ENCODE measurements around the gene RNASE12. TPM values are rescaled to one million over a fixed set of nuclear protein-coding genes. Genes with fewer than 3 reads are reported as not detected.
A peak's percentile ranks its signal among the peaks of the same experiment; 100 is the strongest.

The RNASE12 gene
- total RNA-seq, 1 experiment from 2014 or later, result not detected

DNA sequence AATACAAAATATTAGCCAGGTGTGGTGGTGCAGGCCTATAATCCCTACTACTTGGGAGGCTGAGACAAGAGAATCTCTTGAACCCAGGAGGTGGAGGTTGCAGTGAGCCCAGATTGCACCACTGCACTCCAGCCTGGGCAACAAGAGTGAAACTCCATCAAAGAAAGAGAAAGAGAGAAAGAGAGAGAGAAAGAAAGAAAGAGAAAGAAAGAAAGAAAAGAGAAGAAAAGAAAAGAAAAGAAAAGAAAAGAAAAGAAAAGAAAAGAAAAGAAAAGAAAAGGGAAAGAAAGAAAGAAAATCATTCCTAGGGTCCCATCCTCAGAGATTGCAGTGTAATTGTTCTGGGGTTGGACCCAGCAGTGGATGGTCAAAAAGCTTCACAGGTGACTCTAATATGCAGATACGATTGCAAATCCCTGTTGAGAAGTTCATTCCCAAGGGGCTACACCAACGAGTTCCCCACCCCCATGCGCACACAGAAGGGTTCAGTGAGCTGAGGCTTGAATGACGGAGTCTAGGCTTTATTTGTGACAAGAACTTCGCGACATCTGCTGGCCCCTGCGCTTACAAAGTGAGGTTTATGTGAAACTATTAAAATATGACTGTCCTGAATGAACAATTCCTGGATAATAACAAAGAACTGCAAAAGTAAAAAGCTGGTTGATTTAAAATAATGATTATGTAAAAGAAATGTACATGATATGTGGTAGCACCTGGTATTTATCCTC is 17.4 kb upstream of the RNASE12 start:
- Histone ChIP-seq H2AFZ (ENCODE audit: low read depth, low read length, poor library complexity, severe bottlenecking) (no peak overlapping the region), H4K20me1 (ENCODE audit: insufficient read depth) (no peaks in the 10 kb centered on the region), H3K36me3 (ENCODE audit: control insufficient read depth in 1 of 2, insufficient read depth in 2 of 2, low read length in 2 of 2) (no peaks in the 10 kb centered on the region), H3K4me2 (ENCODE audit: low read length) (peak overlapping the region; percentile 87; the same call in 1 of the 2 replicates), H3K4me3 (replicated peaks in 1 of 2; ENCODE audit: low read depth in 1 of 2, low read length in 2 of 2) (no peak overlapping the region), H3K27me3 (ENCODE audit: insufficient read depth, low read length) (no peaks in the 10 kb centered on the region), H3K4me1 (ENCODE audit: control insufficient read depth in 1 of 2, insufficient read depth in 2 of 2, low read length in 2 of 2) (peaks cover 5 to 23% of the 10 kb centered on the region in 2 experiments; a peak in 3 of 4 replicates), H3K9ac (ENCODE audit: low read length) (no peak overlapping the region), H3K79me2 (ENCODE audit: insufficient read depth, low read length) (no peaks in the 10 kb centered on the region), H3K9me2 (ENCODE audit: insufficient read depth) (no peaks in the 10 kb centered on the region), H3K27ac (ENCODE audit: low read depth, low read length) (no peak overlapping the region), H3K9me3 (ENCODE audit: control insufficient read depth in 1 of 2, insufficient read depth in 1 of 2, low read depth in 1 of 2, low read length in 2 of 2) (no peaks in the 10 kb centered on the region)
- ATAC-seq (no peak), DNase-seq (ENCODE audit: low read depth, low spot score) (no peak)
- ChIA-PET RAD21 (ENCODE audit: low non-redundant PET in 1 of 2, low total read pairs in 2 of 2, uncharacterized antibody in 2 of 2, unreplicated experiment in 2 of 2) (interaction anchor here in 1 of 2 experiments (0.6 to 0.9 kb wide), 2 partner anchors 78 to 274 kb away, joined by 3 read pairs; no protein-coding TSS in a partner anchor), CTCF (interaction anchor here (1.0 to 5.6 kb wide), 8 partner anchors 75 to 281 kb away, joined by 3 to 32 read pairs (median 8); partner anchors contain the start of genes PARP2, PIP4P1 and RNASE4), POLR2A (interaction anchor here (1.0 to 1.6 kb wide), 4 partner anchors 9 to 267 kb away, joined by 3 to 7 read pairs (median 4); partner anchors contain the start of gene PARP2)
- intact Hi-C loops (cut with micrococcal nuclease), result loop anchor here (1.0 to 5.0 kb wide), 6 partner anchors 75 to 195 kb away; partner anchors contain the start of genes APEX1, PNP and TEP1
- no peak for TF ChIP-seq SIN3A (IDR thresholded peaks at IDR 0.05; ENCODE audit: low read depth)
- no peak for TF ChIP-seq EZH2 (IDR thresholded peaks at IDR 0.05)
- no peak for TF ChIP-seq SRF (IDR thresholded peaks at IDR 0.05; ENCODE audit: low read depth)
- no peak for TF ChIP-seq SP1 (IDR thresholded peaks at IDR 0.05; ENCODE audit: low read depth)
- no peak for TF ChIP-seq POLR2A (IDR thresholded peaks at IDR 0.05; ENCODE audit: borderline replicate concordance, extremely low read depth, insufficient read depth, insufficient read length)
- TF ChIP-seq, protein P1, sequence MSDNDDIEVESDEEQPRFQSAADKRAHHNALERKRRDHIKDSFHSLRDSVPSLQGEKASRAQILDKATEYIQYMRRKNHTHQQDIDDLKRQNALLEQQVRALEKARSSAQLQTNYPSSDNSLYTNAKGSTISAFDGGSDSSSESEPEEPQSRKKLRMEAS (IDR thresholded peaks at IDR 0.05), result no peak
- no peak for TF ChIP-seq CEBPB (IDR thresholded peaks at IDR 0.05; ENCODE audit: low read depth)
- no peak for TF ChIP-seq RAD21 (IDR thresholded peaks at IDR 0.05; ENCODE audit: low read depth)
- no peak for TF ChIP-seq ZNF274 (IDR thresholded peaks at IDR 0.05; ENCODE audit: low read depth, low read length)
- TF ChIP-seq TCF7L2 (IDR thresholded peaks at IDR 0.05; ENCODE audit: borderline replicate concordance, extremely low read depth, insufficient read depth, insufficient read length), result no peak
- TF ChIP-seq EGR1 (IDR thresholded peaks at IDR 0.05; ENCODE audit: low read depth), result no peak
- TF ChIP-seq, protein P2, sequence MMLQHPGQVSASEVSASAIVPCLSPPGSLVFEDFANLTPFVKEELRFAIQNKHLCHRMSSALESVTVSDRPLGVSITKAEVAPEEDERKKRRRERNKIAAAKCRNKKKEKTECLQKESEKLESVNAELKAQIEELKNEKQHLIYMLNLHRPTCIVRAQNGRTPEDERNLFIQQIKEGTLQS (IDR thresholded peaks at IDR 0.05), result no peak
- TF ChIP-seq, protein P3, sequence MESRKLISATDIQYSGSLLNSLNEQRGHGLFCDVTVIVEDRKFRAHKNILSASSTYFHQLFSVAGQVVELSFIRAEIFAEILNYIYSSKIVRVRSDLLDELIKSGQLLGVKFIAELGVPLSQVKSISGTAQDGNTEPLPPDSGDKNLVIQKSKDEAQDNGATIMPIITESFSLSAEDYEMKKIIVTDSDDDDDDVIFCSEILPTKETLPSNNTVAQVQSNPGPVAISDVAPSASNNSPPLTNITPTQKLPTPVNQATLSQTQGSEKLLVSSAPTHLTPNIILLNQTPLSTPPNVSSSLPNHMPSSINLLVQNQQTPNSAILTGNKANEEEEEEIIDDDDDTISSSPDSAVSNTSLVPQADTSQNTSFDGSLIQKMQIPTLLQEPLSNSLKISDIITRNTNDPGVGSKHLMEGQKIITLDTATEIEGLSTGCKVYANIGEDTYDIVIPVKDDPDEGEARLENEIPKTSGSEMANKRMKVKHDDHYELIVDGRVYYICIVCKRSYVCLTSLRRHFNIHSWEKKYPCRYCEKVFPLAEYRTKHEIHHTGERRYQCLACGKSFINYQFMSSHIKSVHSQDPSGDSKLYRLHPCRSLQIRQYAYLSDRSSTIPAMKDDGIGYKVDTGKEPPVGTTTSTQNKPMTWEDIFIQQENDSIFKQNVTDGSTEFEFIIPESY (IDR thresholded peaks at IDR 0.05; ENCODE audit: extremely low read depth, insufficient replicate concordance, low read length), result no peak
- BruUV-seq (replicated peaks), result no TSS peak

All from HCT116 (cell line).